GM23338 (cell line): ENCODE results near the gene ACSL6. TPM values are rescaled to one million over a fixed set of nuclear protein-coding genes. Genes with fewer than 3 reads are reported as not detected.

Source experiments
- ATAC-seq: fragments of 200-7000 bp; cut with Tn5 transposase; 3 replicates; pipeline ENCODE4 v1.9.1; 2020
- DNase-seq: peaks from one replicate; pipeline ENCODE4 v3.0.0-alpha.2; 2015; ENCODE audit warnings: low spot score
- H2AFZ ChIP-seq: fragments of 200-600 bp; sonication (generic); 2 replicates; pipeline ENCODE4 v1.8.0; 2016; ENCODE audit warnings: antibody characterized with exemption, mild to moderate bottlenecking, moderate library complexity
- H3F3A ChIP-seq: fragments of 200-600 bp; sonication (generic); replicated peaks from 2 replicates; pipeline ENCODE4 v1.8.0; 2017; ENCODE audit warnings: antibody characterized with exemption, mixed run types, low read depth
- H3K27ac ChIP-seq: fragments of 200-600 bp; sonication (generic); 2 replicates; pipeline ENCODE4 v1.6.1; 2016; ENCODE audit warnings: low read depth
- H3K27me3 ChIP-seq: fragments of 200-600 bp; sonication (generic); 2 replicates; pipeline ENCODE4 v1.8.0; 2016; ENCODE audit warnings: mild to moderate bottlenecking, mixed run types, moderate library complexity; ENCODE audit not compliant: insufficient read depth
- H3K36me3 ChIP-seq: fragments of 200-600 bp; sonication (generic); 2 replicates; pipeline ENCODE4 v1.8.0; 2016; ENCODE audit warnings: mild to moderate bottlenecking; ENCODE audit not compliant: insufficient read depth
- H3K4me1 ChIP-seq: fragments of 200-600 bp; sonication (generic); 2 replicates; pipeline ENCODE4 v1.8.0; 2016; ENCODE audit warnings: mild to moderate bottlenecking, moderate library complexity; ENCODE audit not compliant: insufficient read depth
- H3K4me2 ChIP-seq: fragments of 200-600 bp; sonication (generic); 2 replicates; pipeline ENCODE4 v1.7.1; 2017; ENCODE audit warnings: mixed run types
- H3K4me3 ChIP-seq: fragments of 200-600 bp; sonication (generic); 2 replicates; pipeline ENCODE4 v1.6.1; 2016; ENCODE audit warnings: mixed run types
- H3K79me2 ChIP-seq: fragments of 200-600 bp; sonication (generic); replicated peaks from 2 replicates; pipeline ENCODE4 v1.8.0; 2017; ENCODE audit warnings: mild to moderate bottlenecking; ENCODE audit not compliant: insufficient read depth
- H3K9me2 ChIP-seq: fragments of 200-600 bp; sonication (generic); 2 replicates; pipeline ENCODE4 v1.8.0; 2017; ENCODE audit not compliant: insufficient read depth
- H4K20me1 ChIP-seq: fragments of 200-600 bp; sonication (generic); replicated peaks from 2 replicates; pipeline ENCODE4 v1.8.0; 2017; ENCODE audit warnings: mild to moderate bottlenecking; ENCODE audit not compliant: insufficient read depth
- H3K27ac Mint-ChIP-seq: 2 replicates; pipeline ENCODE4 v1.8.0; 2020; ENCODE audit warnings: inconsistent platforms, mild to moderate bottlenecking, moderate library complexity, mixed read lengths
- H3K27me3 Mint-ChIP-seq: 3 replicates; pipeline ENCODE4 v1.8.0; 2022; ENCODE audit warnings: low read depth, mild to moderate bottlenecking, moderate library complexity, mixed read lengths, inconsistent platforms; ENCODE audit not compliant: insufficient read depth, poor library complexity
- H3K36me3 Mint-ChIP-seq: 3 replicates; pipeline ENCODE4 v1.8.0; 2021; ENCODE audit warnings: low read depth, mild to moderate bottlenecking, inconsistent platforms, moderate library complexity, mixed read lengths
- H3K4me1 Mint-ChIP-seq: 3 replicates; pipeline ENCODE4 v1.8.0; 2020; ENCODE audit warnings: mild to moderate bottlenecking, inconsistent platforms, mixed read lengths
- H3K4me3 Mint-ChIP-seq: 3 replicates; pipeline ENCODE4 v1.8.0; 2021; ENCODE audit warnings: moderate library complexity, mild to moderate bottlenecking, inconsistent platforms, mixed read lengths
- H3K9me3 Mint-ChIP-seq: 3 replicates; pipeline ENCODE4 v1.8.0; 2020; ENCODE audit warnings: moderate library complexity, mild to moderate bottlenecking, inconsistent platforms, mixed read lengths
- CREB1 ChIP-seq: fragments of 250-450 bp; sonication (Bioruptor Pico); IDR thresholded peaks from 2 replicates; pipeline ENCODE4 v1.5.0; 2020; ENCODE audit warnings: low read depth, mild to moderate bottlenecking, moderate library complexity
- CTCF ChIP-seq, 2 experiments: fragments of 200-600 bp in 1 of 2; sonication (generic) in 1 of 2; conservative IDR thresholded peaks; 2 replicates each; pipeline versions ENCODE4 v1.5.1 to v1.6.1; 2016 to 2017; ENCODE audit warnings: antibody characterized with exemption in 2 of 2, low read depth in 2 of 2, mild to moderate bottlenecking in 2 of 2, moderate library complexity in 1 of 2
- EZH2 ChIP-seq: fragments of 200-600 bp; sonication (generic); IDR thresholded peaks from one replicate; pipeline ENCODE4 v1.8.0; 2017; ENCODE audit warnings: antibody characterized with exemption, mild to moderate bottlenecking, low read depth; ENCODE audit not compliant: unreplicated experiment
- JUNB ChIP-seq: IDR thresholded peaks from one replicate; pipeline ENCODE4 v1.6.1; 2016; ENCODE audit warnings: antibody characterized with exemption; ENCODE audit not compliant: unreplicated experiment
- NANOG ChIP-seq: IDR thresholded peaks from 2 replicates; pipeline ENCODE4 v1.6.1; 2016; ENCODE audit warnings: antibody characterized with exemption, borderline replicate concordance
- REST ChIP-seq: IDR thresholded peaks from one replicate; pipeline ENCODE4 v1.6.1; 2018; ENCODE audit warnings: antibody characterized with exemption; ENCODE audit not compliant: unreplicated experiment
- STAT1 ChIP-seq: IDR thresholded peaks from one replicate; pipeline ENCODE4 v1.6.1; 2016; ENCODE audit warnings: antibody characterized with exemption; ENCODE audit not compliant: unreplicated experiment
- ZNF114 ChIP-seq: fragments of 250-450 bp; sonication (Bioruptor Pico); IDR thresholded peaks from 2 replicates; pipeline ENCODE4 v1.5.0; 2020; ENCODE audit warnings: mild to moderate bottlenecking, moderate library complexity
- ZNF331 ChIP-seq: fragments of 250-450 bp; sonication (Bioruptor Pico); IDR thresholded peaks from 2 replicates; pipeline ENCODE4 v1.5.0; 2020; ENCODE audit warnings: low read depth, mild to moderate bottlenecking, moderate library complexity
- ZNF462 ChIP-seq: fragments of 250-450 bp; sonication (Bioruptor Pico); IDR thresholded peaks from 2 replicates; pipeline ENCODE4 v1.5.0; 2020; ENCODE audit warnings: mild to moderate bottlenecking, moderate library complexity
- polyA plus RNA-seq: library from polyadenylated mRNA; unstranded; fragments of >200 nt; fragmentation: Nextera tagmentation; extraction: Ambion mirVana; gene quantifications from 2 replicates; pipeline ENCODE4 v1.2.1, GENCODE V29; 2016
- total RNA-seq: library from RNA; depleted of rRNA; stranded (reverse); fragments of >200 nt; shearing (Covaris generic); gene quantifications from 2 replicates; pipeline ENCODE4 v1.2.3, GENCODE V29; 2014

ACSL6 gene
- total and polyA plus RNA-seq, 2 experiments from 2014 or later = 0.76 to 3.6 TPM

GRCh38 chr5:131952301-131952857 is 59.1 kb downstream of the ACSL6 start:
- Histone ChIP-seq H2AFZ (no peak overlapping the region), H3K36me3 (no peaks in the 10 kb centered on the region), H3K9me2 (no peaks in the 10 kb centered on the region), H3K4me3 (no peak overlapping the region), H3F3A (no peaks in the 10 kb centered on the region), H3K79me2 (no peaks in the 10 kb centered on the region), H3K27ac (no peak overlapping the region), H3K27me3 (no peaks in the 10 kb centered on the region), H3K4me2 (no peak overlapping the region), H3K4me1 (no peaks in the 10 kb centered on the region), H4K20me1 (no peaks in the 10 kb centered on the region)
- no peak for ATAC-seq
- H3K9me3 Mint-ChIP-seq = no peaks in the 10 kb centered on the region
- no peaks in the 10 kb centered on the region for H3K36me3 Mint-ChIP-seq
- TF ChIP-seq ZNF114 (CRISPR knock-in tag) (no peak), REST (peak; percentile 49)
- H3K4me3 Mint-ChIP-seq = no peak overlapping the region
- no peak for DNase-seq
- H3K4me1 Mint-ChIP-seq = no peaks in the 10 kb centered on the region
- H3K27ac Mint-ChIP-seq = no peak overlapping the region
- peaks cover 2% of the 10 kb centered on the region for H3K27me3 Mint-ChIP-seq

GRCh38 chr5:131950706-131951105 is 60.8 kb downstream of the ACSL6 start:
- no peaks in the 10 kb centered on the region for H3K36me3 Mint-ChIP-seq
- Histone ChIP-seq H3K36me3 (no peaks in the 10 kb centered on the region), H3K27ac (no peak overlapping the region), H3F3A (no peaks in the 10 kb centered on the region), H3K4me1 (no peaks in the 10 kb centered on the region), H3K27me3 (no peaks in the 10 kb centered on the region), H3K9me2 (no peaks in the 10 kb centered on the region), H3K4me2 (no peak overlapping the region), H3K79me2 (no peaks in the 10 kb centered on the region), H3K4me3 (no peak overlapping the region), H2AFZ (no peak overlapping the region), H4K20me1 (no peaks in the 10 kb centered on the region)
- H3K27me3 Mint-ChIP-seq = peaks cover 5% of the 10 kb centered on the region
- H3K4me1 Mint-ChIP-seq = no peaks in the 10 kb centered on the region
- H3K9me3 Mint-ChIP-seq = no peaks in the 10 kb centered on the region
- no peak overlapping the region for H3K27ac Mint-ChIP-seq
- no peak for ATAC-seq
- H3K4me3 Mint-ChIP-seq = no peak overlapping the region
- DNase-seq = no peak
- no peak for TF ChIP-seq ZNF462 (CRISPR knock-in tag)
- TF ChIP-seq EZH2 = no peak
- TF ChIP-seq ZNF331 (CRISPR knock-in tag) = no peak
- TF ChIP-seq CREB1 (CRISPR knock-in tag) = no peak
- no peak for TF ChIP-seq CTCF (conservative IDR thresholded peaks at IDR 0.05; ENCODE audit: low read depth in 2 of 2)
- no peak for TF ChIP-seq NANOG
- no peak for TF ChIP-seq JUNB
- no peak for TF ChIP-seq ZNF114 (CRISPR knock-in tag)
- TF ChIP-seq STAT1 = no peak
